Motor neuron (in vitro differentiated cells): ENCODE results near the gene RIPPLY2. TPM values are rescaled to one million over a fixed set of nuclear protein-coding genes. Genes with fewer than 3 reads are reported as not detected.
"Not testable (repeated sequence)": the region's sequence is repeated elsewhere in the genome, so short reads cannot be mapped to it uniquely, and the experiment has no call there.

ENCODE experiments used
- ATAC-seq, 8 experiments: fragments of 200-7000 bp; cut with Tn5 transposase; replicated peaks in 6 of 8; 2 replicates each; pipeline ENCODE4 v1.8.0; 2021; ENCODE audit warnings: mild to moderate bottlenecking in 8 of 8, moderate library complexity in 8 of 8
- H3K27ac ChIP-seq, 2 donors: fragments of 250-450 bp; sonication (Bioruptor Pico); 2 replicates each; pipeline ENCODE4 v1.9.0; 2021; ENCODE audit warnings: antibody characterized with exemption in 2 of 2, mild to moderate bottlenecking in 2 of 2, moderate library complexity in 1 of 2
- H3K4me1 ChIP-seq, 2 donors: fragments of 250-450 bp; sonication (Bioruptor Pico); replicated peaks in 1 of 2; 2 replicates each; pipeline ENCODE4 v1.6.1; 2021; ENCODE audit warnings: antibody characterized with exemption in 2 of 2, mild to moderate bottlenecking in 2 of 2, moderate library complexity in 1 of 2
- H3K4me3 ChIP-seq, 5 donors: fragments of 250-450 bp; sonication (Bioruptor Pico); 2 replicates each; pipeline ENCODE4 v1.9.0; 2021; ENCODE audit warnings: antibody characterized with exemption in 5 of 5, mild to moderate bottlenecking in 5 of 5, moderate library complexity in 4 of 5
- WGBS, 10 experiments: fragments of 450-650 bp; shearing (Covaris generic); methylation state at CpG; one replicate each; pipeline ENCODE4 v1.0.0; 2022; 5-methylcytosine and 5-hydroxymethylcytosine counted together
- in situ Hi-C, 9 experiments: fragments of 400-800 bp; cut with MboI; loops; one replicate each; pipeline ENCODE4 v1.15.0; 2021; ENCODE audit warnings: low sequenced_read_pairs in 9 of 9, low pct_unique_long_range_greater_than_20kb in 2 of 9; ENCODE audit not compliant: unreplicated experiment in 9 of 9
- total RNA-seq, 8 experiments: library from RNA; unstranded; fragments of 300-600 nt; gene quantifications; 2 replicates each; pipeline versions ENCODE4 v1.2.3 to v1.2.4, GENCODE V29; 2022

Gene RIPPLY2
- total RNA-seq, 8 experiments from 2014 or later = 1.9 to 21.9 (median 8.1) TPM; not detected in 1

- Histone ChIP-seq H3K4me3 (no peak overlapping the region), H3K27ac (no peak overlapping the region), H3K4me1 (no peaks in the 10 kb centered on the region)
- 80 to 100% (median 100%) methylated on average over 1 of the region's 1 CpG; no CpG with 5 or more reads in 3 of the 10 experiments for WGBS, 10 experiments
- no peak for ATAC-seq
- in situ Hi-C loops = loop anchor here (25.0 kb wide), 1 partner anchor 323 kb away; no protein-coding TSS in a partner anchor
Observed at GRCh38 chr6:83889621-83890020, 36.5 kb downstream of the RIPPLY2 start.

DNA sequence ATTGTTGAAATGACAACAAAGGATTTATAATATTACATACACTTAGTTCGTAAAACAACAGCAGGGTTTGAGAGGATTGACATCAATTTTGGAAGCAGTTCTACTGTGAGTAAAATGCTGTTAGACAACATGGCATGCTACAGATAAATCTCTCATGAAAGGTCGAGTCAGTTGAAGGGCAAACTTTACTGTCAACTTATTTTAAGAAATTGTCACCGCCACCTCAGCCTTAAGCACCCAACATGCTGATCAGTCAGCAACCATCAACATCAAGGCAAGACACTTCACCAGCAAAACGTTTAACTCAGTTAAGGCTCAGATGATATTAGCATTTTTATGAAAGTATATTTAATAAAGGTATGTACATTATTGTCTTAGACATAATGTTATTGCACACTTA, 37.4 kb downstream of the RIPPLY2 start:
- no peaks in the 10 kb centered on the region for H3K4me1 ChIP-seq
- ATAC-seq = no peak
- WGBS, 10 experiments = 77 to 100% (median 92%) methylated on average over 1 to 4 of the region's 4 CpGs; no CpG with 5 or more reads in 1 of the 10 experiments
- in situ Hi-C loops = loop anchor here (25.0 kb wide), 1 partner anchor 322 kb away; no protein-coding TSS in a partner anchor
- H3K27ac ChIP-seq = no peak overlapping the region
- H3K4me3 ChIP-seq = no peak overlapping the region

DNA sequence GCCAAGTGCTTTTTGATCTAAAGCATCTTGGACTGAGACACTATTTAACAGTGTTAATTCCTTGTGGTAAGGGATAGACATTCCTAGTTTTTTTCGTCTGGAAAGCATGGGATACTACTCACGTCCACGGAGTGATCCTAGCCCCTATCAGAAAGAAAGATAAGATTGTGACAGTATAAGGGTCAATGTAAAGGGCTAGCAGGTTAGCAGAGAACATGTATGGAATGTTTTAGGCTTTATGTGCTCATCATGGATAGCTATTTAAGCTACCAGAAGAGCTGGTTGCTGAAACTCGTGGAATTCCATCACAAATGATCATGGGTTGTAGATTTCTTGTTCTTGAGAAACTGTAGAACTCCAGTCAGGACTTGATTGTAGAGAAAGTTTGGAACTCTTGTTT, 38.4 kb downstream of the RIPPLY2 start:
- Histone ChIP-seq H3K27ac (no peak overlapping the region), H3K4me3 (no peak overlapping the region), H3K4me1 (no peaks in the 10 kb centered on the region)
- ATAC-seq = no peak
- in situ Hi-C loops = loop anchor here (25.0 kb wide), 1 partner anchor 321 kb away; no protein-coding TSS in a partner anchor
- WGBS, 10 experiments = 75 to 100% (median 93%) methylated on average over 1 to 4 of the region's 4 CpGs

- H3K27ac ChIP-seq = no peak overlapping the region
- WGBS, 10 experiments = 55 to 100% (median 100%) methylated on average over 1 of the region's 1 CpG; no CpG with 5 or more reads in 5 of the 10 experiments
- in situ Hi-C loops = loop anchor here (25.0 kb wide), 1 partner anchor 319 kb away; no protein-coding TSS in a partner anchor
- ATAC-seq = no peak
- no peaks in the 10 kb centered on the region for H3K4me1 ChIP-seq
- no peak overlapping the region for H3K4me3 ChIP-seq
Observed at GRCh38 chr6:83893024-83893423, 39.9 kb downstream of the RIPPLY2 start.

DNA sequence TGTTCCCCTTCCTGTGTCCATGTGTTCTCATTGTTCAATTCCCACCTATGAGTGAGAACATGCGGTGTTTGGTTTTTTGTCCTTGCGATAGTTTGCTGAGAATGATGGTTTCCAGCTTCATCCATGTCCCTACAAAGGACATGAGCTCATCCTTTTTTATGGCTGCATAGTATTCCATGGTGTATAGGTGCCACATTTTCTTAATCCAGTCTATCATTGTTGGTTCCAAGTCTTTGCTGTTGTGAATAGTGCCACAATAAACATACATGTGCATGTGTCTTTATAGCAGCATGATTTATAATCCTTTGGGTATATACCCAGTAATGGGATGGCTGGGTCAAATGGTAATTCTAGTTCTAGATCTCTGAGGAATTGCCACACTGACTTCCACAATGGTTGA, 43.9 kb downstream of the RIPPLY2 start:
- WGBS, 10 experiments = no CpG with 5 or more reads among the region's 2 CpGs
- H3K4me1 ChIP-seq, ATAC-seq, H3K4me3 ChIP-seq, H3K27ac ChIP-seq: not testable (repeated sequence)
- in situ Hi-C loops = loop anchor here (25.0 kb wide), 1 partner anchor 315 kb away; no protein-coding TSS in a partner anchor

- Histone ChIP-seq H3K4me1 (no peaks in the 10 kb centered on the region), H3K4me3 (no peak overlapping the region), H3K27ac (no peak overlapping the region)
- in situ Hi-C loops = no loop called here
- no peak for ATAC-seq
- 67 to 100% (median 93%) methylated on average over 1 of the region's 1 CpG; no CpG with 5 or more reads in 2 of the 10 experiments for WGBS, 10 experiments
Observed at GRCh38 chr6:83901624-83902023, 48.5 kb downstream of the RIPPLY2 start.

GRCh38 chr6:83904395-83904794, 51.2 kb downstream of the RIPPLY2 start:
- no peak for ATAC-seq
- Histone ChIP-seq H3K4me1 (no peaks in the 10 kb centered on the region), H3K27ac (no peak overlapping the region), H3K4me3 (no peak overlapping the region)
- in situ Hi-C loops = no loop called here
- 68 to 95% (median 92%) methylated on average over 2 to 4 of the region's 4 CpGs for WGBS, 10 experiments

DNA sequence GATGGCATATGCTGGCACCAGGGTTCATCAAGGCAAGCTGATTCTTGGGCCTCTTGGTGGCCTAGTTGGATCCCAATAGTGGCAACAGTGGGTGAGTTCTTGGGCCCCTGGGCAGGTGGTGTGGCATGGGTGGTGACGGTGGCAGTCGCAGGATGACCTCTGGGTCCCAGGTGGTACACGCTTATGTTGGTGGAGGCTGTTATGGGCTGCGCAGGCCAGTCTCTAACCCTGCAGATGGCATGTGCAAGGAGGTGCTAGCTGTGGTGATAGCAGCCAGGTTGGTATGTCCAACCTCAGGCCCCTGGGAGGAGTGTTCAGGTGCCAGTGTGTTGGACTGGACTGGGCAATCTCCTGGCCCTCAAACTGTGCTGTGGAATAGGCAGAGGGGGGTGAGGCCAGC, 52.5 kb downstream of the RIPPLY2 start:
- in situ Hi-C loops = no loop called here
- no peaks in the 10 kb centered on the region for H3K4me1 ChIP-seq
- 61 to 100% (median 95%) methylated on average over 2 to 4 of the region's 4 CpGs; no CpG with 5 or more reads in 7 of the 10 experiments for WGBS, 10 experiments

More for the DNA sequence above, 52.5 kb downstream of the RIPPLY2 start:
- no peak for ATAC-seq
- H3K27ac ChIP-seq = no peak overlapping the region
- no peak overlapping the region for H3K4me3 ChIP-seq

Other genes starting within 250 kb of the RIPPLY2 start
- 10 to 100 TPM in 5 of 8 experiments, 1 to 10 TPM in 1, under 1 TPM in 1, not detected in 1; 0.52 to 52.8 (median 39.3) TPM for gene SNAP91, start 144.3 kb upstream of the RIPPLY2 start, total RNA-seq
- 10 to 100 TPM in 2 of 8 experiments, 1 to 10 TPM in 6; 2.3 to 15.2 (median 6.3) TPM for gene CYB5R4, start 6.3 kb downstream of the RIPPLY2 start, total RNA-seq
- gene MRAP2, start 180.4 kb downstream of the RIPPLY2 start, total RNA-seq = 10 to 100 TPM in 1 of 8 experiments, 1 to 10 TPM in 4, under 1 TPM in 2, not detected in 1; 0.63 to 10.8 (median 1.8) TPM